Prostate gland (tissue), 2 donors: ENCODE measurements around the gene PLCG2. TPM values are rescaled to one million over a fixed set of nuclear protein-coding genes. Genes with fewer than 3 reads are reported as not detected.

Experiments used
- DNase-seq: peaks from one replicate; pipeline ENCODE4 v3.0.0-alpha.2; 2019; ENCODE audit warnings: low spot score
- H3K27ac ChIP-seq, 2 donors: fragments of 200-600 bp; sonication (generic); 2 replicates each; pipeline ENCODE4 v1.5.1; 2017 to 2019
- H3K27me3 ChIP-seq: fragments of 200-600 bp; sonication (generic); replicated peaks from 2 replicates; pipeline ENCODE4 v1.5.1; 2019; ENCODE audit not compliant: insufficient read depth
- H3K36me3 ChIP-seq, 2 donors: fragments of 200-600 bp; sonication (generic); 1 replicate in 1 of 2; 2 replicates in 1 of 2; pipeline versions ENCODE4 v1.5.1 to v1.8.1; 2017 to 2019
- H3K4me1 ChIP-seq: fragments of 200-600 bp; sonication (generic); replicated peaks from 2 replicates; pipeline ENCODE4 v1.5.1; 2019
- H3K4me3 ChIP-seq, 2 donors: fragments of 200-600 bp; sonication (generic); 2 replicates each; pipeline ENCODE4 v1.5.1; 2017 to 2019
- H3K9me3 ChIP-seq: fragments of 200-600 bp; sonication (generic); 2 replicates; pipeline ENCODE4 v1.5.1; 2017
- POLR2A ChIP-seq: fragments of 450-650 bp; IDR thresholded peaks from one replicate; pipeline ENCODE4 v1.6.1; 2016; ENCODE audit warnings: antibody characterized with exemption, mild to moderate bottlenecking
- POLR2AphosphoS5 ChIP-seq: sonication (generic); formaldehyde crosslinking; IDR thresholded peaks from one replicate; pipeline ENCODE4 v1.6.1; 2017; ENCODE audit warnings: antibody characterized with exemption
- WGBS: methylation state at CpG from one replicate; pipeline ENCODE4 v1.1.5; 2018; 5-methylcytosine and 5-hydroxymethylcytosine counted together
- intact Hi-C: fragments of 100-400 bp; cut with DNase I; formaldehyde crosslinking; loops from one replicate; pipeline ENCODE4 v1.14.2; 2022
- total RNA-seq, 2 donors: library from RNA; depleted of rRNA; stranded (reverse); fragments of >200 nt; gene quantifications; one replicate each; pipeline ENCODE4 v1.1.0, GENCODE V29; 2016
- TF ChIP-seq, protein P1 (sequence below), 4 experiments: fragments of 200-600 bp in 2 of 4; fragments of 450-650 bp in 2 of 4; sonication (generic) in 2 of 4; IDR thresholded peaks; 1 replicate in 3 of 4; 2 replicates in 1 of 4; pipeline ENCODE4 v1.5.1; 2016 to 2019; ENCODE audit warnings: antibody characterized with exemption in 4 of 4, mild to moderate bottlenecking in 2 of 4, moderate library complexity in 2 of 4

PLCG2 gene
- total RNA-seq, 2 donors from 2014 or later = 10.3 to 12.8 TPM

DNA sequence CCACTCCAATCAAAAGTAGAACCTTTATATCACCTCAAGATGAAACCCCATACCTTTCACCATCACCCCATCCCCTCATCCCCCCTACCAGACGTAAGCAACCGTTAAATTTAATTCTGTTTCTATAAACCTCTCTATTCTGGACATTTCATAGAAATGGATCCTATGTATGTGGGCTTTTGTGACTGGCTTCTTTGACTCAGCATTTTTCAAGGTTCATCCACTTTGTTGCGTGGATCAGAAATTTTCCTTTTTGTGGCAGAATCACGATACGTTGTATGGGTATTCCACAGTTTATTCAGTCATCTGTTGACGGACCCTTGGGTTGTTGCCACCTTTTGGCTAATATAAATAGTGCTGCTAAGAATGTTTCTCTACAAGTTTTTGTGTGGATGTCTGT is 8.6 kb downstream of the PLCG2 start:
- H3K9me3 ChIP-seq = no peaks in the 10 kb centered on the region
- intact Hi-C loops = no loop called here
- H3K36me3 ChIP-seq = no peaks in the 10 kb centered on the region
- H3K4me3 ChIP-seq = no peak overlapping the region
- H3K4me1 ChIP-seq = no peaks in the 10 kb centered on the region
- no peak overlapping the region for H3K27ac ChIP-seq
- no peak for DNase-seq
- H3K27me3 ChIP-seq = no peaks in the 10 kb centered on the region
- TF ChIP-seq, protein P1, sequence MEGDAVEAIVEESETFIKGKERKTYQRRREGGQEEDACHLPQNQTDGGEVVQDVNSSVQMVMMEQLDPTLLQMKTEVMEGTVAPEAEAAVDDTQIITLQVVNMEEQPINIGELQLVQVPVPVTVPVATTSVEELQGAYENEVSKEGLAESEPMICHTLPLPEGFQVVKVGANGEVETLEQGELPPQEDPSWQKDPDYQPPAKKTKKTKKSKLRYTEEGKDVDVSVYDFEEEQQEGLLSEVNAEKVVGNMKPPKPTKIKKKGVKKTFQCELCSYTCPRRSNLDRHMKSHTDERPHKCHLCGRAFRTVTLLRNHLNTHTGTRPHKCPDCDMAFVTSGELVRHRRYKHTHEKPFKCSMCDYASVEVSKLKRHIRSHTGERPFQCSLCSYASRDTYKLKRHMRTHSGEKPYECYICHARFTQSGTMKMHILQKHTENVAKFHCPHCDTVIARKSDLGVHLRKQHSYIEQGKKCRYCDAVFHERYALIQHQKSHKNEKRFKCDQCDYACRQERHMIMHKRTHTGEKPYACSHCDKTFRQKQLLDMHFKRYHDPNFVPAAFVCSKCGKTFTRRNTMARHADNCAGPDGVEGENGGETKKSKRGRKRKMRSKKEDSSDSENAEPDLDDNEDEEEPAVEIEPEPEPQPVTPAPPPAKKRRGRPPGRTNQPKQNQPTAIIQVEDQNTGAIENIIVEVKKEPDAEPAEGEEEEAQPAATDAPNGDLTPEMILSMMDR (IDR thresholded peaks at IDR 0.05) = no peak
- TF ChIP-seq POLR2AphosphoS5 (no peak), POLR2A (no peak)
- WGBS = 72% methylated on average over 6 of the region's 6 CpGs

DNA sequence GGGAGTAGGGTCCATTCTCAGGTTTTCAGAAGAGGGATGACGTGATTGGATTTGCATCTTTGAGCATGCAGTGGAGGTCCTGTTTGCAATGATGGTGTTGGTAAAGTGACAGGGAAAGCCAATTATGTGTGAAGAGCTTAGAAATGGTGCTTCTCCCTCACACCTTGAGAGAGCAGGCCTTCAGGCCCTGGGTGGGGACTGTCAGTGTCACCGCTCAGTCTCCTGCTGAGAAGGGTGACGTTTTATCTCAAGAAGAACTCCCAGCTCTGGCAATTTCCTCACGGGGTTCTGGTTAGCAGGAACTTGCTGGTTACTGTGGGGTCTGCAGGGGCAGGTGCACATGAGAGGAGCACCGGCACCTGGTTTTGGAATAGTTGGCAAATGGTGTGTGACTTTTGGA is 11.2 kb downstream of the PLCG2 start:
- Histone ChIP-seq H3K27ac (no peak overlapping the region), H3K4me1 (no peaks in the 10 kb centered on the region), H3K4me3 (no peak overlapping the region), H3K27me3 (no peaks in the 10 kb centered on the region), H3K9me3 (no peaks in the 10 kb centered on the region), H3K36me3 (no peaks in the 10 kb centered on the region)
- TF ChIP-seq POLR2AphosphoS5 (no peak), POLR2A (no peak)
- TF ChIP-seq, protein P1 (IDR thresholded peaks at IDR 0.05) = no peak
- DNase-seq = no peak
- WGBS = 92% methylated on average over 5 of the region's 5 CpGs
- intact Hi-C loops = no loop called here

DNA sequence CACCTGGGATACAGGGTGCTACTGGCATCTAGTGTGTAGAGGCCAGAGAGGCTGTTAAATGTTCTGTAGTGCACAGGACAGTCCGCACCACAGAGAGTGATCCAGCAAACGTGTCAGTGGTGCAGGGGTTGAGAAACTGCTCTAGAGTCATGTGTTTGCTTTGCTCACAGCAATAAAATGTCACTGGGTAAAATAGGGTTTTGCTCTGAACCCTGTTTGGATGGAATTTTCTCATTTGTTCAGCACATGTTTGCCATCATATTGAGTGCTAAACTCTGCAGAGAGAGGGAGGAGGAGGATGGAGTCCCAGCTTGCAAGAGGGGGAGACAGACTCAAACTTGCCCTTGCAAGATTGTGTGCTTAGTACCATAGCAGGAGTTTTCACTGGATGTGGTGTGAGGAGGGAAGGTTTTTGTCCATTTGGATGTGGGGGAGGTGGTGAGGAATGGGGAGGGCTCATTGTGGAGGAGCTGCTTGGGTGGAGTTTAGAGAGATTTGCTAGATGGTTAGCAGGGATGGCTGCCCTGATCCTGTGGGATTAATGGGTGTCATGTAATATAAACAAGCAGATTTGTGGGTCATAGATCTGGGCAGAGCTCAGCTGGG is 11.8 kb downstream of the PLCG2 start:
- Histone ChIP-seq H3K9me3 (no peaks in the 10 kb centered on the region), H3K27me3 (no peaks in the 10 kb centered on the region), H3K27ac (no peak overlapping the region), H3K4me1 (no peaks in the 10 kb centered on the region), H3K4me3 (no peak overlapping the region), H3K36me3 (no peaks in the 10 kb centered on the region)
- intact Hi-C loops = no loop called here
- DNase-seq = no peak
- TF ChIP-seq POLR2AphosphoS5 = no peak
- TF ChIP-seq, protein P1 (IDR thresholded peaks at IDR 0.05) = no peak
- no peak for TF ChIP-seq POLR2A
- WGBS = 54% methylated on average over 2 of the region's 2 CpGs

GRCh38 chr16:81792828-81793227 is 13.7 kb downstream of the PLCG2 start:
- intact Hi-C loops = no loop called here
- Histone ChIP-seq H3K36me3 (no peaks in the 10 kb centered on the region), H3K4me1 (no peaks in the 10 kb centered on the region), H3K27ac (no peak overlapping the region), H3K9me3 (no peaks in the 10 kb centered on the region), H3K4me3 (no peak overlapping the region), H3K27me3 (no peaks in the 10 kb centered on the region)
- TF ChIP-seq POLR2AphosphoS5 = no peak
- TF ChIP-seq, protein P1 (IDR thresholded peaks at IDR 0.05) = no peak
- TF ChIP-seq POLR2A = no peak
- WGBS = 97% methylated on average over 1 of the region's 1 CpG
- no peak for DNase-seq

DNA sequence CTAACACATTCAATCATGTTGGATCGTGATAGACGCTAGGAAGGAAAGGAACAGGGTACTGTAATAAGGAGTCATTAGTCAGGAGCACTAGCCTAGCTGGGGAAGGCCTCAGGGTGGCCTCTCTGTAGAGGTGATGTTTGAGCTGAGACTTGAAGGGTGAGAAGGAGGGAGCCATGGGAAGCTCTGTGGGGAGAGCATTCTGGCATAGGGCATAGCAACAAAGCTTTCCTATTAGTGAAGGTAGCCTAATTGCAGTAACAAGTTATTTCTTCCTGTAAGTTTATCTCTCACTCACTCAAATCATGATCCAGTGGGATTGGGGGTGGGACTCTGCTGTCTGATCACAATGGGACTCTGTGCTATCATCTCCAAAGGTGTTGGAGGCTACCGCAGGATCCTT is 16.1 kb downstream of the PLCG2 start:
- no peaks in the 10 kb centered on the region for H3K36me3 ChIP-seq
- no peak overlapping the region for H3K4me3 ChIP-seq
- H3K4me1 ChIP-seq = no peaks in the 10 kb centered on the region
- intact Hi-C loops = no loop called here
- TF ChIP-seq POLR2AphosphoS5 (no peak), POLR2A (no peak)
- TF ChIP-seq, protein P1 (IDR thresholded peaks at IDR 0.05) = no peak
- H3K27ac ChIP-seq = no peak overlapping the region
- WGBS = 93% methylated on average over 3 of the region's 3 CpGs
- no peaks in the 10 kb centered on the region for H3K9me3 ChIP-seq
- H3K27me3 ChIP-seq = no peaks in the 10 kb centered on the region
- no peak for DNase-seq
